Limb (tissue), 2 donors: ENCODE data around the gene PCDH9.
A peak's percentile ranks its signal among the peaks of the same experiment; 100 is the strongest.

Source experiments
- DNase-seq, 2 donors: peaks; one replicate each; pipeline ENCODE4 v3.0.0-alpha.2; 2016; ENCODE audit errors: extremely low spot score in 2 of 2

Gene PCDH9

DNA sequence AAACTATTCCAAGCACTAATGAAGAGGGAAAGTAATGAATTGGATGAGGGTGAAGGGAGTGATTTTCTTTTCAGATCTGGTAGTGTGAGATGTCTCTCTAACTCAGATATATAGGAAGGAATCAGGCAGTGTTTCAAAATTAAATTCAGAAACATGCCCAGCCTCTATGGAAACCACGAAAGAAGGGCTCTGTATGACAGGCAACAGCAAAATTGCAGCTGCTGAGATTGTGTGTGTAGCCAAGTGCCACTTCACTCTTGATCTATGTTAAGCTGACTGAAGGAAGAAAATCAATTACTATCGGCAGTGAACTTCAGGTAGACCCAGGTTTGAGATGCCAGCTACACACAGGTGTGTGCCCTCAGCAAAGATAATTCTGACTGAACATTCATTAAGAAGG, 387.4 kb downstream of the PCDH9 start:
- no peak for DNase-seq

DNA sequence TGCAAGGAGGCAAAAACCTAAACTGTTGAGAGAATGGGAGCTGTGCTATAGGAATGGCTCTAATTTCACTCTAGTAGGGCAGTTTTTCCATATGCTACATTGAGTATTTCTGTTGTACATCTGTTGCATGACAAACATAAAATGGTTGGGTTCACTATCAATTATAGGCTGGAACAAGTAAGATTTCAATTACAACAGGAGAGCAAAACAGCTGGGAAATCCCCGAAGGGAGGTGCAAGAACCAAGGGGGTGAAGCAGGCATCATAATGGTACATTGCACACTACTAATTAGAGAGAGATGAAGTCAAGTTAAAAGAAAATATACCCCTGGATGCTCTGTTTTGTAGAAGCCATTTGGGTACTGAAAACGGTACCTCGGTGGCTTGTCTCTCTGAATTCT, 389.5 kb downstream of the PCDH9 start:
- no peak for DNase-seq

DNA sequence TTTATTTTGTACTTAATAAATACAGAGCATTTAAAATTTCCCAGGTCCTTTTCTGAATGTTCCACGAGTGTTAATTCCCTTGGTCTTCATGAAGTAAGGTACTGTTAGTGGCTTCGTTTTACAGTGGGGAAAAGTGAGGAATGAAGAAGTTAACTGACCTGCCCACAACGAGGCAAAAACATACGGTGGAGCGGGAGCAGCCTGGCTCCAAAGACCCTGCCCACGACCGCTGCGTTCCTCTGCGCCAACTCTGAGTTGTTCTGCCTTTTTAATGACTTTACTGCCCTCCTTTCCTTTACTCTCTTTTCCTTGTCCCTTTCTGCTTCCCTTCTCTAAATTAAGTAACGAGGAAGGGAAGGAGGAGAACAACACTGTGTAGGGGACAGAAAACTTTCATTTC, 392.9 kb downstream of the PCDH9 start:
- no peak for DNase-seq

DNA sequence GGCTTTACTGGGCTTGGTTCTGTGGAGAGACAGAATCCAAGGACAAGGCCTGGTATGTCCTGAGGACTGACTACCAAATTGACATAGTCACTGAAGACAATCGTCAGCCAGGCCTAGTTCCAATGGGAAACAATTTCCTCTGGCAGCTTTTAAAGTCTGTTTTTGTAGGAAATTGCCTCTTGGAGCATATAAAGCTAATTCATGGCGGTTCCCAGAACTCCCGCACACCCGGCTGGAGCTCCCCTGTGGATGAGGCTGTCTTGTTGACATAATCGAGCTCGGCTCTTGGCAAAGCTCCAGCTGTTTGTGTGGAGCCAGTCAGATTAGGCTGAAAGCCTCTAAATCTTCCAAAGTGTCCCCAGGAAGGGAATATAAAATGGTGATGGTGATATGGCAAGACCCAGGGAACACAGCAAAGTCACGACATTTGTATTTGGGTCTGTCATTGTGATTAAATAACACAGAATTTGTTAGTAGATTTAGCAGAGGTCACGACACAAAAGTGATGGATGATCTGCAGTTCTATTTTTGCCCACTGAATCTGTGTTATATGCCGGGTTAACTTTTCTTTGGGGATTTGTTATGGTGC, 395.0 kb downstream of the PCDH9 start:
- DNase-seq, result peak; percentile 39 to 78

DNA sequence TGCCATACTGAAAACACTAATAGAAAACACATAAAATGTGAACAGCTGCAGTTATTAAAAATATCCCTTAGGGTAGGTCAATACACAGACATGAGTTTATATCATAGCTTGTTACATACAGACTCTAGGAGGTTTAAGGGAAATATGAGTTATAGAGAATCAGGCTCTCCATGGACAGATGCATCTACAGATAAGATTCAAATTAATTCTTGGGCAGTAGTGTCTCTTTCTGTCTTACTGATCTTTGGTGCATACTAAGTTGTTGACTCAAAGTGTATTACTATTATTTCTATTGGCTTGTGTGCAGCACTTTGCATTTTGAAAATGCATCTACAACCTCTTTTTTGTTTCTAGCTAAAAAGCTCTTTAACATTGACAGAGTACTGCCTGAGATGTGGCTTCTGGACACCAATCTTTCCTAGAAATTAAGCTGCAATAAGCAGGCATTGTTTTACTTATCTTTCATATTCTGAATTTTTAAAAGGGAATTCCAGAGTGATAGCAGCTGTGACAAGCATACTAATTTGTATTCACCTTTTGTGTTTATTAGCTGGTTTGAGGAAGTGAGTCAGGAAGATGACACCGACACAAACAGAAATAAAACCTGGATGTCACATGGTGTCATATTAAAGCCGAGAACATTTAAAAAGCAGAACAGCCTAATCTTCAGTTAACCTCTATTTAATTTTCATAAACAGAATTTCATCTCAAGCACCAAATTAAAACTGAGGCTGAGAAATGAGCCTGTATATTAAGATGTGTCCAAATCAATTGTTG, 399.0 kb downstream of the PCDH9 start:
- no peak for DNase-seq

DNA sequence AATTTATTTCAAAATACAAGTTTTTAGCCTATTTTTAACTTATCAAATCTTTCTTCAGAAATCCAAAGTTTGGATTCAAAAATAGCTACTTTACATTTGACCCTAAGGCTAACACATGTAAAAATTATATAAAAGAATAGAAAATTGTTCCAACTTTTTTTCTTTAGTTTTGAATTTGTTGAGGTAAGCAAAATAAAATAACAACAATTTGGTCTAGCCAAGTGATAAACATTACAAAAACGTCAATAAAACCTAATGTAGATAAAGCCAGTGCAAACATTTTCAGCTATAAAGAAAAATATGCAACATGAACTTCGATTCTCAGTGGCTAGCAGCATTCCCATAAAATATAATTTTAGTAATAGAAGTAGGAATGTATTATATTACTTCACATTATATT, 400.3 kb downstream of the PCDH9 start:
- DNase-seq, result no peak

DNA sequence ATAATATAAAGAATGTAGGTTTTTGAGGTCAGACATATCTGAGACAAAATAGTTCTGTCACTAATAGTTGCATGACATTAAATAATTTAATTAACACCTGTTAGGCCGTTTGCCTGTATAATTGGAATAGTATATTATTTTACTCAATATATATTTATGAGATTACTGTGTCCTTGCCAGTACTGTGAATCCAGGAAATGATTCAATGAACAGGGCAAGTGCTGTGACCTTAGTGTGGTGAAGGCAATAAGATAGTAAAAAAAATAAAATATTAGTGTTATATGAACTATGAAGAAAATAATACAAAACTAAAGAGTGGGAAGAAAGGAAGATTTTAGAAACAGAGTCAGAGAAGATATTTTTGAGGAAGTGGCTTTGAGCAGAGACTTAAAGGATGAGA, 403.7 kb downstream of the PCDH9 start:
- DNase-seq, result no peak

DNA sequence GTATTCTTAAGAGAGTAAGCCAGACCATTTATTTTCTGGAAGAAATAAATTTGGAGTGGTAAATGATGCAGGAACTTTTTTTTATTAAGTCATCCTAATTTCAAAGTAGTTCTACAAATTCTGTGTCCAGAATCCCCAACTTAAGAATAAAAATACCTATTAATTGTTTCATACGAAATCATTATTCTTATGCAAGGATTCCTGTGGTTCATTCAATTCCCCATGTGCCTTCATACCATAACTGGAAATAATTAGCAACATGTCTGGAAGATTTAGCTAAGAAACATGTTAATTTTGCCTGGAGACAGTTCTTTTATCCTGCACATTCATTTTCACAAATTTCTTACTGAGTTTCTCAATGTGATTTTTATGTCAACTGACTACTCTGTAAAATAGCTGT, 408.6 kb downstream of the PCDH9 start:
- DNase-seq, result no peak

DNA sequence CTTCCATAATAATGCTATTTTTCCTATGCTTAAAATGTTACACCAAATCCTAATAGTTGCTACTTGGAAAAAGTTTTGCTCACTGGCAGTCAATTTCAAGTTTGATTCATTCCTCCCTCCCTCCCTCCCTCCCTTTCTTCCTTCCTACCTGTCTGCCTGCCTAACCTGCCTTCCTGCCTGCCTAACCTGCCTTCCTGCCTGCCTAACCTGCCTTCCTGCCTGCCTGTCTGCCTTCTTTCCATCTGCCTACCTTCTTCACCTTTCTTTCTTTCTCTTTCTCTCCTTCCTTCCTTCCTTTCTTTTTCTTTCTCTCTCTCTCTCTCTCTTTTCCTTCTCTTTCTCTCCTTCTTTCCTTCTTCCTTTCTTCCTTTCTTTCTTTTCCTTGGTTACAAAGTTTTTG, 418.7 kb downstream of the PCDH9 start:
- DNase-seq, result no peak

DNA sequence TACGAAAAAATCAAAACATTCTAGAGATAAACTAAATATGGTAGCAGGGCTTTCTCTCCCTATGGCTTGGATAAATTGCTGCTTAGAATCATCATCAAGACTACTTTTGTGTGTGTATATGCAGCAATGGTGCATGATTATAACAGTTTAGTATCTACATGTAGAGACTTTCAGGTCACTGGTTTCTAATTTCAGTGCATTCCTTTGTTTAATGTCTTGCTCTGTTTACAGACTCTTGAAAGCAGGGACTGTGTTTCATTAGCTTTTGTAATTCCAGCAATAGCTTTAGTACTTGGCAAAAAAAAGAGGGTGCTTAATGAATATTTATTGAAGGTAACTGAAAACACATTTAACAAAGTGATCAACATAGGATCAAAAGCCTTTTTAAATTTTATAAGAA, 420.7 kb downstream of the PCDH9 start:
- no peak for DNase-seq

DNA sequence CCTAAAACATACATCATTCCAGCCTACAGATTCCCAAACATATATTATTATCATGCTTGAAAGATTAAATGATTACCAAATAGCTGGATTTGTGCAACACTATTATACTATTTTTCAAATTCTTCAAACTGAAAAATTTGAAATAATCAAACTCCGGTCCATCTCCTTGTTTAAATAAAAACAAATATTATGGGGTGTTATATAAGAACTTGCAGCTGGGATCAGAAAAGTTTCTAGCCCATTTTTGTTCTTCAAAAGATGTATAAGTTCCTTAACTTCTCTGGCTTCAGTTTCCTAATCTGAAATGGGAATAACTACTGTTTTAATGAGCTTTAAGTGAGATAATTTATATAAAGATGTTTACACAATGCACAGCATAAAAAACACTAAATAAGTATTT, 422.9 kb downstream of the PCDH9 start:
- DNase-seq, result no peak

DNA sequence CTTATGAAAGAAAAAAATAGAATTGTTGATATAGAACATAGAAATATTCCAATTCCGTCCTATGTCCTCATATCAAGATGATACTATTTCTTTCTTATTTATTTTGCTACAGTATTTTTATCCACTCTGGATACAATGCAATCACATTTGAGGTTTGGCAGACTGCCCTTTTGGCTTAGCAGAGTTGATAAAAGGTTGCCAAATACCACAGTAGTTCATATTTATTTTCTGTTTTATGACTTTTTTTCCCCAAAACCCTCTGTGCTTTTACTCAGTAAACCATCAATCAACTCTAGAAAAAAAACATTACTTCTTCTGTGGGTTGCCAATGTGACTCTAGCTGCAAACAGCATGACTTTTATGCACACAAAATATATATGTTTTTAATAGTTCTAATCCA, 424.5 kb downstream of the PCDH9 start:
- DNase-seq, result peak in 1 of 2 donors; percentile 33

DNA sequence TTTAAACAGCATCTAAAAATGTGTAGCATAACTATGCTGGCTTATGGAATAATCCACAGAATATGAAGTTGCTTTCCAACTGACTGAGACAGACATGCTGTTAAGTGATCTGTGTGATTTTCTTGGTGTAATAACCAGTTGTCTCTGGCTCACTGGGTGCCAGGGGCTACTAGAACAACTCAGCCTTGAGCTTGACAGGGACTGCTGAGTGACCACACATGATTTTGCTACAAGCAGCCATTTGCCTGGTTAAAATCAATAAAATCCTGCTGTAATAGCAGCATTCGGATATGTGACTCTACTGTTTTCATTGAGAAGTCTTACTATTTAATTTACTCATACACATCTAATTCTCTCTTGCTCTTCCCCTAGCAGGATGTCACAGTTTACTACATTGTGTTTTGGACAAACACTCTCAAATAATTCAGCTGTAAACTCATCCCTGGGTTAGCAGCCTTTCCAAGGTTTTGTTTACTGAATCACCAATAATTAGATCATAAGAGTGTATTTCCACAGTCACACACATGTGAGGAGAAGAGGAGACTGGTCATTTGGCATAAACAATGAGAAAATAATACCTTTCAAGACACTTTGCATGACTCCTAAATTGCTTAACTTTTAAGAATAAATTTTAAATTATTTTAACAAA, 426.2 kb downstream of the PCDH9 start:
- DNase-seq, result no peak

DNA sequence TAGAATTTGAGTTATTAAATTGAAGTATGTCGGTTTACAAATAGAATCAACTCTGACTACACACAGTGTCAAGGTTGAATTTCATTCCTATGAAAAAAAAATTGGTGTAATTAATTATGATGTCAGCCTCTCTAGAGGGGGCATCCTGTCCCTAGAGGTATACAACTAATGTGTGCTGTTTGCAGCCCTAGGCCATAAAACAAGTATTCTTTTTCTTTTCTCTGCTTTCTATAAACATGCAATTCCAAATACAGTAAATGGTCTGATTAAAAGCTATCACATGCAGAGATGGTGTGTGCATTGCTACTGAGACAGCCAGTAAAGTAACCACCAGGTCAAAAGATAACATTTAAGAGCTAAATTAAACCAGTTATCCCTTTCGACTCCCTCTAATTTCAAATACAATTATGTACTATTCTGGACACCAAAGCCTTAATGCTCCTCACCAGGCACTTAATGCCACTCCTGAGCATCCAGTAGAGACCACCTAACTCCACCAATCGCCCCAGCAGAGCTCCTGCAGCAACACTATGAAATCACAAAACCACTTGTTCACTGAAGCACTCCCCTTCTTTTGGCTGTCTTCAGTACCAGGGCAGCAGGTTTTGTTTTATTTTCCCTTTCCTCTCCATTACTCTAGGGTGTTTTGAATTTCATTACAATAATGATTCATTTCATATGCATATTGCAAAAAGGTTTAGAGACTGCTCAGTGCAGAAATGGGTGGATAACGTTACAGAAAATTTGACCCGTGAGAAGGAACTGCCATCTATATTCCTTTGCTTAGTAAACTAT, 426.9 kb downstream of the PCDH9 start:
- no peak for DNase-seq

DNA sequence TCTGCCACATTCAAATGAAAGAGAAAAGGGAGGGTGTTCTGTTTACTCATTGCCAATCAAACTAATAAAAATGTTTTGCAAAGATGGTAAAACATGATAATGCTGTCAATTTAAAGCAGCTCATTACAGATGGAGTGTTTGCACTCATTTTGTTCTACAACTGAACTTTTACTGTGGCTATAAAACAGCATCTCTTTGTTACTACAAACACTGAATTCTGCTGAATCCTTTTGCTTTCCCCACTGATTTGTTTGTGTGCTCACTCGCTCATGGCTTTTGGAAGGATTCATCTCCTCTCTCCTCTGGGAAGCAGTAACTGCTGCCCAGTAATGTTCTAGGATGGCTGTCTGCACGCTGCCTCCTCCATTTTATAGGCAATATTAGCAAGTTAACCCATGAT, 434.5 kb downstream of the PCDH9 start:
- no peak for DNase-seq

DNA sequence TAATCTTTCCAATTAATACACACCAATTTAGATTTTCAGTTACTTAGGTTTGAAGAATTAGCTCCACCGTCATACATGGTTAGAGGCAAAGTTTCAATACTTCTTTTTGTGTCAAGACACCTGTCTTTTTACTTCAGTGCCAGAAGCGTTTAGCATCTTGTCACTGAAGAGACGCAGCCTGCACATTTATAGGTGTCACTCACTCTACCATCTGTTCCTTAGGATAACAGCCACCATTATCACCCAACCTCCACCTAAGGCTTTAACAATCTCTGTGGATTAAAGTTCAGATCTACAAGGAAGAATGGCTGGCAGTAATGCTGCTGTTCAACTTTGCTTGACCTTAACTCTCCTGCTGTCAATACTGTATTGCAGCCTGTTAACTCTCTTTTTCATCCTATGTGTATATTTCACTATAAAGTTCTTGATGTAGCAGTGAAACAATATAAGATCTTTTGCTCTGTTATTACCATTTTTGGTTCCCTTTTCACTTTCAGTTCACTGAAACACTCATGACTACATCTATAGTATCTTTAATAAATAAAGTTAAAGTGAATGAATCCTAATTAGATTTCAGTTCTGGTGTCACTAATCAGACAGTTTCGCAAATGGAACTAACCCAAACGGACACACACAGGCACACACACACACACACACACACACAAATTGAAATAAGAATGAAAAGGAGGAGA, 435.6 kb downstream of the PCDH9 start:
- DNase-seq, result no peak

DNA sequence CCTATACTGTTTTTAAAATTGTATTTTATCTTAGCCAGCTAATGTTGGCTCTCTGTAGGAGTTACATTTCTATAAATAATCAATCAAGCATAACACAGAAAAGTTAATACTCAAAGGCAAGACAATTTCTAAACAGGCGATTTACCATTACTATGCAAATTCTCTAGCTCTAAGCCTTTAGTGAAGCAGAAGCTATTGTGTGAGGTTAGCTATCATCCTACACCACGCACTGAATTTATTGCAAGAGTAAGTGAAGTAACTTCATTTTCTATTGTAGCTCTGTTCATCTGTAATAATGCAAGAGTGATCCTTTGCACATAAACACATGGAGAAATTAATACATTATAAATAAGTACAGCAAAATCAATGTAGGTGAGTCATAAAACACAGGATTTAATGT, 439.3 kb downstream of the PCDH9 start:
- DNase-seq, result no peak

DNA sequence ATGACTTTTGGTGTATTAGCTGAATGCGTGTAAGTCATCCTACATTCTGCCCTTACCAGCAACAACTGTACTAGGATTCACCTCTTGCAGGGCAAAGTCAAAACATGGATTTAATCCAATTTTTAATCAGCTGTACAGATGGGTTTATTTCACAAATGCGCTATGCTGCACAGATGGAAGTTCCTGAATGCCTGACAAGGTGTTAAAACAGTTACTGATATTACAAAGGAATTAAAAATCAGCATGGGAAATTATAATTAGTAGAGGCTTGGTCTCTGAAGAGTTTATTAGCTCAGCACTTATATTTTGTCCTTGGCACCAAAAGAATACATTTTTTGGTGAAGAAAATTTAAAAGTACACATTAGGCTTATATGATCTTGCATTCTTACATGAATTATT, 448.9 kb downstream of the PCDH9 start:
- DNase-seq, result no peak

DNA sequence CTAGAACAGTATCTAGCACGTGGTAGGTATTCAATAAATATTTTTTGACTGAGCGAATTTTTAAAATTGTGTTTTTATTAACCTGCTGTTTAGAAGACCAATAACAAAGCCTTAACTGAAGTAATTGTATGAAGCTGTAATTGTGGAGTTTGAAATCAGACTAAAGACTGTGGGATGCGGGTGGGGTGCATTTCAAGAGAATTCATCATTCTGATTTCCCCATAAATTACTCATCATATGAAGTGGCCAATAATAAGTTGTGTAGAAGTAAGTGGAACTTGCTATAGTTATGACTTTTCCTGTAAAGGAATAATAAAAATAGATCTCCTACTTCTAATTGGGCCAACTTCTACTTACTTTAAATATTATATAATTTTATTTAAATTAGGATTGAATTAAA, 449.3 kb downstream of the PCDH9 start:
- no peak for DNase-seq

DNA sequence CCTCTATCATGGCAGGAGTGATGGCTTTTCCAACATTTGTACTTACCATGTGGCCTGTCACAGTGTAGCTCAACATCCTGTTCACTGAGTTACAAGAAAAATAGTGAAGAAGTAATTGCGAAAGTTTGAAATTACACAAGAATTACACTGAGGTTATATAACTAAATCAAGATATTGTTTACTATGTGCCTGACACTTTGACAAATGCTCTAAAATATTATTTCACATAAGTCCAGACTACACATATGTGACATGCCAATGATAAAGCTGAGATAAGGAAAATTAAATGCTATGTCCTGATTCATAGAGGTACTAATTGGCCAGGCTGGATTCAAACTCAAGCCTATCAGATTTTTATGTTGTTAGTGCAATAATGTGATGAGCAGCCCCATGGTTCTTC, 451.7 kb downstream of the PCDH9 start:
- DNase-seq, result no peak

DNA sequence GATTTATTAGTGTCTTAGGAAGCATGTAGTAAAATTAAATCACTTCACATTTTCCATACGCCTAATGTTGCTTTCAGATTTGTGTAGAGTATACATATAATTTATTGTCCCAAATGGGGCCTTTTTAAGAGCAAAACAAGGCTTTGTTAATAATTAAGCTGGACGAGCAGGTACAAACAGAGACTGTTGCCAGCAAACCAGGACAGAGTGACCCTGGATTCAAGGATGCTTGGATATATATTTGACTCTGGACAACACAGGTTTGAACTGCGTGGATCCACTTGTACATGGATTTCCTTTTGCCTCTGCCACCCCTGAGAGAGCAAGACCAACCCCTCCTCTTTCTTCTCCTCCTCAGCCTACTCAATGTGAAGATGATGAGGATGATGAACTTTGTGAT, 454.9 kb downstream of the PCDH9 start:
- no peak for DNase-seq

DNA sequence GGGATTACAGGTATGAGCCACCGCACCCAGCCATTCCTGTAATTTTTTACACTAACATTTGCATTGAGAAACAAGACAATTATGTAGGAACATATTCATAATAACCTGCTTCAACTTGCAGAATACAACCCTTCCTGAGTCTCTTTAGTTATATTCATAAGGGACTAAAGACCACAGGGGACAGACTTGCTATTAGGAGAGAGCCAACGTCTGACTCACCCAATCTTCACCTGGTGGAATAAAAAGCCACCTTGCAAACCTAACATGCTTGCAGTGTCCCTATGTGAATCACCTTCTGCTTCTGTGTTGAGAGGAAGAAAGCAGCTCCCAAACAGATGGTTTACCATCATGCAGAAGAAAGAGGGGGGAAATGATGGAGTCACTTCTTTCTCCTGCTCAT, 456.1 kb downstream of the PCDH9 start:
- DNase-seq, result no peak
